Trophoblast cell (in vitro differentiated cells and primary cell): ENCODE data around the gene ESR1.

Experiments
- DNase-seq, 2 donors: peaks; one replicate each; pipeline ENCODE4 v3.0.0-alpha.2; 2016
- H2AFZ ChIP-seq: 2 replicates; pipeline ENCODE4 v1.6.1; 2013; ENCODE audit warnings: low read length, moderate library complexity, mild to moderate bottlenecking; ENCODE audit not compliant: insufficient read depth, poor library complexity
- H2AK5ac ChIP-seq: 2 replicates; pipeline ENCODE4 v1.6.1; 2013; ENCODE audit warnings: mild to moderate bottlenecking, low read length
- H2BK120ac ChIP-seq: 2 replicates; pipeline ENCODE4 v1.6.1; 2013; ENCODE audit warnings: low read length, mild to moderate bottlenecking, moderate library complexity; ENCODE audit not compliant: insufficient read depth, poor library complexity
- H2BK12ac ChIP-seq: 2 replicates; pipeline ENCODE4 v1.6.1; 2013; ENCODE audit warnings: mild to moderate bottlenecking, low read length, moderate library complexity
- H2BK5ac ChIP-seq: 2 replicates; pipeline ENCODE4 v1.6.1; 2013; ENCODE audit warnings: low read length, low read depth, moderate library complexity, mild to moderate bottlenecking; ENCODE audit not compliant: poor library complexity
- H3K14ac ChIP-seq: 2 replicates; pipeline ENCODE4 v1.6.1; 2013; ENCODE audit warnings: mild to moderate bottlenecking, low read length
- H3K18ac ChIP-seq: 2 replicates; pipeline ENCODE4 v1.6.1; 2013; ENCODE audit warnings: mild to moderate bottlenecking, low read length
- H3K23ac ChIP-seq: 2 replicates; pipeline ENCODE4 v1.6.1; 2013; ENCODE audit warnings: low read length
- H3K27ac ChIP-seq: 2 replicates; pipeline ENCODE4 v1.5.1; 2013; ENCODE audit warnings: low read depth, mild to moderate bottlenecking, inconsistent platforms, low read length, moderate library complexity
- H3K27me3 ChIP-seq: 2 replicates; pipeline ENCODE4 v1.6.1; 2013; ENCODE audit warnings: inconsistent platforms, mild to moderate bottlenecking, low read length, moderate library complexity; ENCODE audit not compliant: insufficient read depth
- H3K36me3 ChIP-seq, 2 experiments: 1 replicate in 1 of 2; 2 replicates in 1 of 2; pipeline ENCODE4 v1.6.1; 2013; ENCODE audit warnings: low read length in 2 of 2, mild to moderate bottlenecking in 2 of 2, moderate library complexity in 1 of 2; ENCODE audit not compliant: insufficient read depth in 2 of 2, control insufficient read depth in 1 of 2
- H3K4ac ChIP-seq: 2 replicates; pipeline ENCODE4 v1.6.1; 2013; ENCODE audit warnings: low read depth, mild to moderate bottlenecking, low read length, moderate library complexity
- H3K4me1 ChIP-seq, 2 experiments: 1 replicate in 1 of 2; 2 replicates in 1 of 2; pipeline ENCODE4 v1.6.1; 2013; ENCODE audit warnings: low read length in 2 of 2, mild to moderate bottlenecking in 2 of 2, moderate library complexity in 1 of 2; ENCODE audit not compliant: insufficient read depth in 2 of 2, control insufficient read depth in 1 of 2
- H3K4me2 ChIP-seq: 2 replicates; pipeline ENCODE4 v1.6.1; 2013; ENCODE audit warnings: inconsistent platforms, mild to moderate bottlenecking, low read length, moderate library complexity
- H3K4me3 ChIP-seq: 2 replicates; pipeline ENCODE4 v1.5.1; 2013; ENCODE audit warnings: mild to moderate bottlenecking, low read depth, low read length, inconsistent platforms
- H3K79me1 ChIP-seq: one replicate; pipeline ENCODE4 v1.6.1; 2013; ENCODE audit warnings: low read length
- H3K79me2 ChIP-seq: 2 replicates; pipeline ENCODE4 v1.6.1; 2013; ENCODE audit warnings: low read length, mild to moderate bottlenecking; ENCODE audit not compliant: control insufficient read depth, insufficient read depth, poor library complexity
- H3K9ac ChIP-seq: 2 replicates; pipeline ENCODE4 v1.6.1; 2013; ENCODE audit warnings: mild to moderate bottlenecking, low read length
- H3K9me3 ChIP-seq: 2 replicates; pipeline ENCODE4 v1.6.1; 2013; ENCODE audit warnings: low read depth, mild to moderate bottlenecking, control low read depth, inconsistent platforms, low read length; ENCODE audit not compliant: insufficient read depth
- H4K12ac ChIP-seq: 2 replicates; pipeline ENCODE4 v1.6.1; 2013; ENCODE audit warnings: low read depth, mild to moderate bottlenecking, low read length, moderate library complexity
- H4K8ac ChIP-seq: 2 replicates; pipeline ENCODE4 v1.6.1; 2013; ENCODE audit warnings: low read depth, mild to moderate bottlenecking, low read length, moderate library complexity
- H4K91ac ChIP-seq: one replicate; pipeline ENCODE4 v1.6.1; 2013; ENCODE audit warnings: low read depth, mild to moderate bottlenecking, low read length, moderate library complexity
- WGBS: extraction: QIAGEN DNeasy Blood & Tissue Kit; methylation state at CpG from one replicate; pipeline ENCODE4 v1.1.7; 2013; ENCODE audit warnings: missing lambda C conversion rate; ENCODE audit not compliant: insufficient read length, insufficient coverage; ENCODE audit errors: extremely low coverage; 5-methylcytosine and 5-hydroxymethylcytosine counted together

The ESR1 gene

DNA sequence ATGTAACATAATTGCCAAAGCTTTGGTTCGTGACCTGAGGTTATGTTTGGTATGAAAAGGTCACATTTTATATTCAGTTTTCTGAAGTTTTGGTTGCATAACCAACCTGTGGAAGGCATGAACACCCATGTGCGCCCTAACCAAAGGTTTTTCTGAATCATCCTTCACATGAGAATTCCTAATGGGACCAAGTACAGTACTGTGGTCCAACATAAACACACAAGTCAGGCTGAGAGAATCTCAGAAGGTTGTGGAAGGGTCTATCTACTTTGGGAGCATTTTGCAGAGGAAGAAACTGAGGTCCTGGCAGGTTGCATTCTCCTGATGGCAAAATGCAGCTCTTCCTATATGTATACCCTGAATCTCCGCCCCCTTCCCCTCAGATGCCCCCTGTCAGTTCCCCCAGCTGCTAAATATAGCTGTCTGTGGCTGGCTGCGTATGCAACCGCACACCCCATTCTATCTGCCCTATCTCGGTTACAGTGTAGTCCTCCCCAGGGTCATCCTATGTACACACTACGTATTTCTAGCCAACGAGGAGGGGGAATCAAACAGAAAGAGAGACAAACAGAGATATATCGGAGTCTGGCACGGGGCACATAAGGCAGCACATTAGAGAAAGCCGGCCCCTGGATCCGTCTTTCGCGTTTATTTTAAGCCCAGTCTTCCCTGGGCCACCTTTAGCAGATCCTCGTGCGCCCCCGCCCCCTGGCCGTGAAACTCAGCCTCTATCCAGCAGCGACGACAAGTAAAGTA is 547 bp upstream of the ESR1 start:
- H3K4ac ChIP-seq, result no peak overlapping the region
- no peak overlapping the region for H2BK120ac ChIP-seq
- no peak overlapping the region for H3K18ac ChIP-seq
- DNase-seq, result no peak
- H4K8ac ChIP-seq, result no peak overlapping the region
- H3K79me1 ChIP-seq, result no peaks in the 10 kb centered on the region
- H3K9ac ChIP-seq, result no peak overlapping the region
- H2AK5ac ChIP-seq, result no peak overlapping the region
- no peak overlapping the region for H2BK12ac ChIP-seq
- peaks cover 31% of the 10 kb centered on the region for H3K27me3 ChIP-seq
- no peak overlapping the region for H2BK5ac ChIP-seq
- H2AFZ ChIP-seq, result no peak overlapping the region
- H4K91ac ChIP-seq, result no peak overlapping the region
- peaks cover 7 to 8% of the 10 kb centered on the region in 2 experiments for H3K4me1 ChIP-seq
- H3K9me3 ChIP-seq, result no peaks in the 10 kb centered on the region
- H3K23ac ChIP-seq, result no peak overlapping the region
- H4K12ac ChIP-seq, result no peak overlapping the region
- no peak overlapping the region for H3K14ac ChIP-seq
- no peak overlapping the region for H3K4me3 ChIP-seq
- no CpG with 5 or more reads among the region's 20 CpGs for WGBS
- no peaks in the 10 kb centered on the region for H3K79me2 ChIP-seq
- peak overlapping the region; percentile 82 for H3K4me2 ChIP-seq
- H3K36me3 ChIP-seq, result no peaks in the 10 kb centered on the region
- H3K27ac ChIP-seq, result no peak overlapping the region

DNA sequence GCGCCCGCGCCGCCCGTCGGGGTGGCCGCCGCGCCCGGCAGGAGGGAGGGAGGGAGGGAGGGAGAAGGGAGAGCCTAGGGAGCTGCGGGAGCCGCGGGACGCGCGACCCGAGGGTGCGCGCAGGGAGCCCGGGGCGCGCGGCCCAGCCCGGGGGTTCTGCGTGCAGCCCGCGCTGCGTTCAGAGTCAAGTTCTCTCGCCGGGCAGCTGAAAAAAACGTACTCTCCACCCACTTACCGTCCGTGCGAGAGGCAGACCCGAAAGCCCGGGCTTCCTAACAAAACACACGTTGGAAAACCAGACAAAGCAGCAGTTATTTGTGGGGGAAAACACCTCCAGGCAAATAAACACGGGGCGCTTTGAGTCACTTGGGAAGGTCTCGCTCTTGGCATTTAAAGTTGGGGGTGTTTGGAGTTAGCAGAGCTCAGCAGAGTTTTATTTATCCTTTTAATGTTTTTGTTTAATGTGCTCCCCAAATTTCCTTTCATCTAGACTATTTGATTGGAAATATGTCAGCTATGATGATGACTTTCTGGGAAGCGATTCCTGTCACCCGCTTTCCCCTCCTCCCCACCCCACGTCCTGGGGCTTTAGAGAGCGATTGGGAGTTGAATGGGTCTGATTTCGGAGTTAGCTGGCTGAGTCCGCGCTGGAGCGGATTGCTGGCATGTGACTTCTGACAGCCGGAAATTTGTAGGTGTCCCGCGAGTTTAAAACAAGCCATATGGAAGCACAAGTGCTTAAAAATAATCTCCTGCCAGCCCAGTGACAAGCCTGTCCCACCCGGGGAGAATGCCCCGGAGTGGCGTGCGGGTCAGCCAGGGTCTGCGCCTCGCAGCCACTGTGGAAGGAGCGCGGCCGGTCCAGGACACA is 1.1 kb downstream of the ESR1 start:
- Histone ChIP-seq H3K4me2 (peak overlapping the region; percentile 82), H3K27ac (no peak overlapping the region), H3K79me2 (no peaks in the 10 kb centered on the region), H3K9me3 (no peaks in the 10 kb centered on the region), H3K36me3 (no peaks in the 10 kb centered on the region), H3K79me1 (no peaks in the 10 kb centered on the region), H2AK5ac (no peak overlapping the region), H4K91ac (no peak overlapping the region), H3K4me3 (peak overlapping the region; percentile 56), H3K9ac (no peak overlapping the region), H4K8ac (no peak overlapping the region), H3K4ac (no peak overlapping the region), H3K14ac (no peak overlapping the region), H2BK12ac (no peak overlapping the region), H2AFZ (no peak overlapping the region), H4K12ac (no peak overlapping the region), H2BK120ac (no peak overlapping the region), H3K27me3 (peaks cover 31% of the 10 kb centered on the region), H3K23ac (no peak overlapping the region), H3K18ac (no peak overlapping the region), H2BK5ac (no peak overlapping the region), H3K4me1 (peaks cover 7 to 8% of the 10 kb centered on the region in 2 experiments)
- no peak for DNase-seq
- no CpG with 5 or more reads among the region's 60 CpGs for WGBS

DNA sequence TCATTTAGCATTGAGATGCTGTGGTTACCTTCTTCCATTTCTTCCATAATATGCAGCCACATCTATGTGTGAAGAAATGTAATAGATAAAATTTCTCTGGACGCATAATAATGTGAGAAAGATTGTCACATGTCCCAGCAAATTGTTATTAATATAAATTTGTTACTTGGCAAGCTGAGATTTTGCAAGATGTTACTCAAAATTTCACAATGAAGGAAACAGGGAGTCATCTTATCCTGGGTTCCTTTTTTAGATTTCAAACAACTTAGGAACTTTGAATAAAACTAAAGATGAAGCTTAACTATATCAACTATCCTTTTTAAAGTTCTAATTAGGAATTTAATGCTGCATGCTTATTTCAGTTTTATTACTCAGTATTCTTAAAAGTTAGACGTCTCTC is 3.6 kb downstream of the ESR1 start:
- no peak overlapping the region for H3K18ac ChIP-seq
- H3K27me3 ChIP-seq, result peaks cover 31% of the 10 kb centered on the region
- no peak overlapping the region for H3K4me2 ChIP-seq
- H4K12ac ChIP-seq, result no peak overlapping the region
- H4K91ac ChIP-seq, result no peak overlapping the region
- H3K79me2 ChIP-seq, result no peaks in the 10 kb centered on the region
- no CpG with 5 or more reads among the region's 2 CpGs for WGBS
- H2AFZ ChIP-seq, result no peak overlapping the region
- no peak for DNase-seq
- H3K4me3 ChIP-seq, result no peak overlapping the region
- no peak overlapping the region for H2AK5ac ChIP-seq
- no peaks in the 10 kb centered on the region for H3K36me3 ChIP-seq
- H3K9me3 ChIP-seq, result no peaks in the 10 kb centered on the region
- H4K8ac ChIP-seq, result no peak overlapping the region
- H3K79me1 ChIP-seq, result no peaks in the 10 kb centered on the region
- H3K4me1 ChIP-seq, result peaks cover 7 to 8% of the 10 kb centered on the region in 2 experiments
- H2BK120ac ChIP-seq, result no peak overlapping the region
- no peak overlapping the region for H2BK12ac ChIP-seq
- H3K27ac ChIP-seq, result no peak overlapping the region
- H3K23ac ChIP-seq, result no peak overlapping the region
- no peak overlapping the region for H2BK5ac ChIP-seq
- H3K14ac ChIP-seq, result no peak overlapping the region
- H3K4ac ChIP-seq, result no peak overlapping the region
- H3K9ac ChIP-seq, result no peak overlapping the region

DNA sequence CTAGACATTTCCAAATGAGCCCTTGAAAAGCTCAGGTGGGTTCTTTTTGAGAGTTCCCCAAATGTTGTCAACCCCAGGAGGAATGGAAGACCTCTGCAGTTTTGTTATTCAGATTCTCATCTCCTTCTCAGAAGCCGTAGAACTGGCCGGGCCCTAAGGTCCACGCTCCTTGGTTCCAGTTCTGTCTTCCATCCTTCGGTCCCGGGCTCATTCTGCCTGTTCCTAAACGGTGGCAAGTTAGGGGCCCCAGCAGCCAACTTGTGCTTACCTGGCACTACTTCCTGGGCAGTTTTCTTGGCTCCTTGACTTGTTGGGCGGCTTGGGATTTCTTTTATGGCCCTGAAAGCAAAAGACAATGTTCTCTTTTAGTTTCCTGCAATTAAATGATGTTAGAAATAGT is 6.4 kb downstream of the ESR1 start:
- no peaks in the 10 kb centered on the region for H3K36me3 ChIP-seq
- H3K9me3 ChIP-seq, result no peaks in the 10 kb centered on the region
- no peak for DNase-seq
- H3K23ac ChIP-seq, result no peak overlapping the region
- no peak overlapping the region for H4K12ac ChIP-seq
- no peaks in the 10 kb centered on the region for H3K4me1 ChIP-seq
- H2BK120ac ChIP-seq, result no peak overlapping the region
- no peak overlapping the region for H2AFZ ChIP-seq
- no peak overlapping the region for H3K18ac ChIP-seq
- peaks cover 8% of the 10 kb centered on the region for H3K27me3 ChIP-seq
- no peak overlapping the region for H3K4me3 ChIP-seq
- no peak overlapping the region for H2AK5ac ChIP-seq
- H3K4me2 ChIP-seq, result no peak overlapping the region
- no peak overlapping the region for H3K4ac ChIP-seq
- H4K8ac ChIP-seq, result no peak overlapping the region
- H3K14ac ChIP-seq, result no peak overlapping the region
- no peaks in the 10 kb centered on the region for H3K79me2 ChIP-seq
- H3K9ac ChIP-seq, result no peak overlapping the region
- no peak overlapping the region for H4K91ac ChIP-seq
- no peaks in the 10 kb centered on the region for H3K79me1 ChIP-seq
- no peak overlapping the region for H2BK12ac ChIP-seq
- no CpG with 5 or more reads among the region's 7 CpGs for WGBS
- H3K27ac ChIP-seq, result no peak overlapping the region
- no peak overlapping the region for H2BK5ac ChIP-seq
